HG02981 (cell line): ENCODE measurements around the gene NCKAP5.
"Not testable (repeated sequence)": the region's sequence is repeated elsewhere in the genome, so short reads cannot be mapped to it uniquely, and the experiment has no call there.

Experiments
- ATAC-seq: cut with Tn5 transposase; IDR thresholded peaks from one replicate; pipeline ENCODE4 v1.9.1; 2021; ENCODE audit warnings: mild to moderate bottlenecking, moderate library complexity; ENCODE audit not compliant: unreplicated experiment

NCKAP5 gene

GRCh38 chr2:133475610-133476009 lies 92.7 kb downstream of the NCKAP5 start:
- no peak for ATAC-seq

- ATAC-seq, result not testable (repeated sequence)
Observed at GRCh38 chr2:133470446-133470845, 97.8 kb downstream of the NCKAP5 start.

GRCh38 chr2:133462811-133463210 lies 105.5 kb downstream of the NCKAP5 start:
- no peak for ATAC-seq

- ATAC-seq, result no peak
Observed at GRCh38 chr2:133461484-133461883, 106.8 kb downstream of the NCKAP5 start.

GRCh38 chr2:133459590-133459989 lies 108.7 kb downstream of the NCKAP5 start:
- ATAC-seq, result no peak

GRCh38 chr2:133458280-133458679 lies 110.0 kb downstream of the NCKAP5 start:
- ATAC-seq, result no peak

- ATAC-seq, result no peak
Observed at GRCh38 chr2:133457861-133458260, 110.4 kb downstream of the NCKAP5 start.

- no peak for ATAC-seq
Observed at GRCh38 chr2:133456971-133457370, 111.3 kb downstream of the NCKAP5 start.

- ATAC-seq, result no peak
Observed at GRCh38 chr2:133456156-133456555, 112.1 kb downstream of the NCKAP5 start.

- no peak for ATAC-seq
Observed at GRCh38 chr2:133453032-133453431, 115.2 kb downstream of the NCKAP5 start.

GRCh38 chr2:133452583-133452982 lies 115.7 kb downstream of the NCKAP5 start:
- no peak for ATAC-seq

- ATAC-seq, result no peak
Observed at GRCh38 chr2:133452146-133452545, 116.1 kb downstream of the NCKAP5 start.

- no peak for ATAC-seq
Observed at GRCh38 chr2:133448195-133448594, 120.1 kb downstream of the NCKAP5 start.

GRCh38 chr2:133447303-133447702 lies 121.0 kb downstream of the NCKAP5 start:
- ATAC-seq, result no peak

- no peak for ATAC-seq
Observed at GRCh38 chr2:133444465-133444864, 123.8 kb downstream of the NCKAP5 start.

- ATAC-seq, result no peak
Observed at GRCh38 chr2:133442393-133442792, 125.9 kb downstream of the NCKAP5 start.

GRCh38 chr2:133439565-133439920 lies 128.7 kb downstream of the NCKAP5 start:
- no peak for ATAC-seq

- ATAC-seq, result no peak
Observed at GRCh38 chr2:133438848-133439564, 129.3 kb downstream of the NCKAP5 start.

- no peak for ATAC-seq
Observed at GRCh38 chr2:133438026-133438425, 130.2 kb downstream of the NCKAP5 start.

- no peak for ATAC-seq
Observed at GRCh38 chr2:133437492-133437891, 130.8 kb downstream of the NCKAP5 start.

GRCh38 chr2:133434959-133435668 lies 133.1 kb downstream of the NCKAP5 start:
- no peak for ATAC-seq
